Measurements from ENCODE around the gene DOCK3.
"Not testable (repeated sequence)": the region's sequence is repeated elsewhere in the genome, so short reads cannot be mapped to it uniquely, and the experiment has no call there.

The DOCK3 gene

GRCh38 chr3:50873376-50874157, 198.8 kb downstream of the DOCK3 start:
- no peak for DNase-seq (ENCODE audit: low read depth in 1 of 2, low spot score in 1 of 2)

- not testable (repeated sequence) for DNase-seq (ENCODE audit: low read depth in 1 of 2, low spot score in 1 of 2)
Observed at GRCh38 chr3:50874876-50875275, 200.1 kb downstream of the DOCK3 start.

- DNase-seq (ENCODE audit: low read depth in 1 of 2, low spot score in 1 of 2): no peak
Observed at GRCh38 chr3:50876947-50877346, 202.2 kb downstream of the DOCK3 start.

GRCh38 chr3:50882733-50883132, 208.0 kb downstream of the DOCK3 start:
- DNase-seq (ENCODE audit: low read depth in 1 of 2, low spot score in 1 of 2): not testable (repeated sequence)

GRCh38 chr3:50883755-50884154, 209.0 kb downstream of the DOCK3 start:
- DNase-seq (ENCODE audit: low read depth in 1 of 2, low spot score in 1 of 2): no peak

DNA sequence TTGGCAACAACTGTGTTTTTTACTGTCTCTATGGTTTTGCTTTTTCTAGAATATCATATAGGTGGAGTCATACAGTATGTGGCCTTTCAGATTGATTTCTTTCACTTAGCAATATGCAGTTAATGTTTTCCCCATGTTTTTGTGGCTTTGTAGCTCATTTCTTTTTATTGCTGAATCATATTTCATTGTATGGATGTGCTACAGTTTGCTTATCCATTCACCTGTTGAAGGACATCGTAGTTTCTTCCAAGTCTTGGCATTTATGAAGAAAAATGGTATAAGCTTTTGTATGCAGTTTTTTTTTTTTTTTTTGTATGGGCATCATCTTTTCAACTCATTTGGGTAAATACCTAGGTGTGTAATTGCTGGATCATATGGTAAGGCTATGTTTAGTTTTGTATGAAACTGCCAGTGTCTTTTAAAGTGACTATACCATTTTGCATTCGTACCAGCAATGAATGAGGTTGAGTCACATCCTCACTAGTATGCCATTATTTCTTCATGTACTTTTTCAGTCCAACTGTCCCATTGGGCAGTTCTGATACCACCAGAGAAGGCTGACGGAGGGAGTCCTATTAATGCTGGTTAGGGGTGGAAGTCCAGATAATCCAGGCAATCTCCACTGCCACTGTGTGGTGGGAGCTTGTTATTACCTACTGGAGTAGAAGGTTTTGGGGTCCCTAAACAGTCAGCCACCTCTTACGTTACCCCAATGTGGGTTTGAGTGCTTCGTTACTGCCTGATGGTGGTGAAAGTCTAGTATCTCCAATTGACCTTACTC, 210.5 kb downstream of the DOCK3 start:
- DNase-seq (ENCODE audit: low read depth in 1 of 2, low spot score in 1 of 2): no peak

- no peak for DNase-seq (ENCODE audit: low read depth in 1 of 2, low spot score in 1 of 2)
Observed at GRCh38 chr3:50890688-50891344, 216.1 kb downstream of the DOCK3 start.

GRCh38 chr3:50901097-50901496, 226.4 kb downstream of the DOCK3 start:
- DNase-seq (ENCODE audit: low read depth in 1 of 2, low spot score in 1 of 2): not testable (repeated sequence)

- no peak for DNase-seq (ENCODE audit: low read depth in 1 of 2, low spot score in 1 of 2)
Observed at GRCh38 chr3:50912746-50913145, 238.0 kb downstream of the DOCK3 start.

DNA sequence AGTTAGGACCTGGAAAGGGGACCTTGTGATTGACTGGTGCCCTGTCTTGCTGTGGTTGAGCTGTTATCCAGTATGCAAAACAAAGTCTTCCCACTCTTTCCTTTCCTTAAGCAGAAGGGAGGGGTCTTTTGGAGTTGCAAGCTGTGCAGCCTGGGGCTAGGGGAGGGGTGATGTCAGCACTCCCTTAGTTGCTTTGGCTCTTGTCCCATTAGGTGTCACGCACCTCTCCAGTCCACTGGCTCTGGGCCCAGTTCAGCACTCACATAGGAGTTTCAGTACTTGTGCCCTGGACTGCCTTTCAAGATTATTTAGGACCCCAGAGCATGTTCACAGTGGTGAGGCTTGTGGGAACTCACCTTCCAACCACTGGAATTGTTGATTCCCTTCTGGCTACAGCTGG, 238.5 kb downstream of the DOCK3 start:
- DNase-seq (ENCODE audit: low read depth in 1 of 2, low spot score in 1 of 2): no peak

DNA sequence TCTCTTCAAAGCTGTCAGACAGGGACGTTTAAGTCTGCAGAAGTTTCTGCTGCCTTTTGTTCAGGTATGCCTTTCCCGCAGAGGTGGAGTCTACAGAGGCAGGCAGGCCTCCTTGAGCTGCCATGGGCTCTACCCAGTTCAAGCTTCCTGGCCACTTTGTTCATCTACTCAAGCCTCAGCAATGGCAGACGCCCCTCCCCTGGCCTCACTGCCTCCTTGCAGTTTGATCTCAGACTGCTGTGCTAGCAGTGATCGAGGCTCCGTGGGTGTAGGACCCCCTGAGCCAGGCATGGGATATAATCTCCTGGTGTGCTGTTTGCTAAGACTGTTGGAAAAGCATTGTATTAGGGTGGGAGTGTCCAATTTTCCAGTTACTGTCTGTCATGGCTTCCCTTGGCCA, 247.3 kb downstream of the DOCK3 start:
- DNase-seq (ENCODE audit: low read depth in 1 of 2, low spot score in 1 of 2): not testable (repeated sequence)

- DNase-seq (ENCODE audit: low read depth in 1 of 2, low spot score in 1 of 2): no peak
Observed at GRCh38 chr3:50923955-50924354, 249.2 kb downstream of the DOCK3 start.

- DNase-seq (ENCODE audit: low read depth in 1 of 2, low spot score in 1 of 2): no peak
Observed at GRCh38 chr3:50924638-50925037, 249.9 kb downstream of the DOCK3 start.

DNA sequence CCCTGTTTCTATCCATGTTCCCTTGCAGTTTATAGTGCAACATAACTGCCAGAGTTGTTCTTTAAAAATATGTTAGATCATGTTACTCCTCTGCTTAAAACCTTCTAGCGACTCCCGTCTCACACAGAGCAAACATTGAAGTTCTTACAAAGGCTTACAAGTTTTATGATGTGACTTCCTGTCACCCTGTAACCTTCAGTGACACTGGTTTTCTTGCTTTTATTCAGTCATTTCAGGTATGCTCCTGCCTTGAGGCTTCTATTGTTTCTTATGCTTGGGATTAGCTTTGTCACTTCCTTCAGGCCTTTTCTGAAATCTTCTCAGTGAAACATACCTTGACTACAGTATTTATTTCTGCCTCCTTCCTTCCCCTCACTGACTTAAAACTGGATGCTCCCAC, 252.1 kb downstream of the DOCK3 start:
- no peak for DNase-seq (ENCODE audit: low read depth in 1 of 2, low spot score in 1 of 2)

DNA sequence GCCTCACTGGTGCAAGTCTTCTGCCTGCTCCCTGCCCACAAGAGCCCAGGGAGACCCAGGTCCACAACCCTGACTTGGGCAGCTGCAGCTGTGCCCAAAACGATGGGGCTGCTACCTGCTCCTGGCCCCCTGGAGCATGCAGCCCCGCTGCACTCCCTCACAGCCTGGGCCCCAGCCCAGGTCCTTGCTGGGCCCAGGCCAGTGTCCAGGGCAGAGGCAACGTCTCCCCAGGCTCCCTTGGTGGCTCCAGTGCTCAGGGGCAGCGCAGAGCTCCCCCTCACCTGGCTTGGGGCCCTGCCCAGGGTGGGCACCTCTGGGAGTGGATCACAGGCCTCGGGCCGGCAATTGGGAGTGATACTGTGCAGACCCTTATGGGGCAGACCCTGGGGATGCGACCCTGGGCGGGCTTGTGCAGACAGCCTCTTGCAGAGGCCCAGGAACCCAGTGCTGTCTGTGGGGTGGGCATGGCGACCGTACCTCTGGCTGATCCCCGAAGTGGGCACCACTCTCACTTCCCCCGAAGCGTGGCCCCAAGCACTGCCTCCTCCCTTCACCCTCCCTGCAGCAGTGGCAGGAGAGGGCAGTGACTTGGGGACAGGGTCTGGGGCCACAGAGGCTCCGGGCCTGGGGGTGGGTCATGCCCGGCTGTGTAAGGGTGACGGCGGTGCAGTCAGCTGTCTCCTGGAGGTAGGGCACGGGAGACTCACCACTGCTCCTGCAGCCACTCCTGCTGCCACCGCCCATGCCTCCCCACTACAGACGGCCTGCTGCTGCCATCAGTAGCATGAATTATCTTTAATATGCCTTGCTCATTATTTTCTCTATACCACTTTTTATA, 255.9 kb downstream of the DOCK3 start:
- no peak for DNase-seq (ENCODE audit: low read depth in 1 of 2, low spot score in 1 of 2)

- not testable (repeated sequence) for DNase-seq (ENCODE audit: low read depth in 1 of 2, low spot score in 1 of 2)
Observed at GRCh38 chr3:50932918-50933317, 258.2 kb downstream of the DOCK3 start.

DNA sequence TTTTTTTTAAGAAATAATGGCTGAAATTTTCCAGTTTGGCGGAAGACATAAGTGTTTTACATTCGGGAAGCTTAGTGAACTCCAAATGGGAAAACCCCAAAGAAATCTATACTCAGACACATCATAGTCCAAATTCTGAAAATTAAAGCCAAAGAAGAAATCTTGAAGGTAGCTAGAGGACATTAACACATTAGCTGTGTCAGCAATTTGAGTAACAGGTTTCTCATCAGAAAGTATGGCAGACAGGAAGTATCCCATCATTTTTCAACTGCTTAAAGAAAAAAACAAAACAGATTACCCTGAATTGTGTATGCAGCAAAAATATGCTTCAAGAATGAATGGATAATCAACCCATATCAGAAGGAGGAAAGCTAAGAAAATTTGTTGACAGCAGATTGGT, 261.7 kb downstream of the DOCK3 start:
- no peak for DNase-seq (ENCODE audit: low read depth in 1 of 2, low spot score in 1 of 2)

GRCh38 chr3:50947419-50947818, 272.7 kb downstream of the DOCK3 start:
- DNase-seq (ENCODE audit: low read depth in 1 of 2, low spot score in 1 of 2): no peak

- no peak for DNase-seq (ENCODE audit: low read depth in 1 of 2, low spot score in 1 of 2)
Observed at GRCh38 chr3:50950591-50950990, 275.9 kb downstream of the DOCK3 start.

DNA sequence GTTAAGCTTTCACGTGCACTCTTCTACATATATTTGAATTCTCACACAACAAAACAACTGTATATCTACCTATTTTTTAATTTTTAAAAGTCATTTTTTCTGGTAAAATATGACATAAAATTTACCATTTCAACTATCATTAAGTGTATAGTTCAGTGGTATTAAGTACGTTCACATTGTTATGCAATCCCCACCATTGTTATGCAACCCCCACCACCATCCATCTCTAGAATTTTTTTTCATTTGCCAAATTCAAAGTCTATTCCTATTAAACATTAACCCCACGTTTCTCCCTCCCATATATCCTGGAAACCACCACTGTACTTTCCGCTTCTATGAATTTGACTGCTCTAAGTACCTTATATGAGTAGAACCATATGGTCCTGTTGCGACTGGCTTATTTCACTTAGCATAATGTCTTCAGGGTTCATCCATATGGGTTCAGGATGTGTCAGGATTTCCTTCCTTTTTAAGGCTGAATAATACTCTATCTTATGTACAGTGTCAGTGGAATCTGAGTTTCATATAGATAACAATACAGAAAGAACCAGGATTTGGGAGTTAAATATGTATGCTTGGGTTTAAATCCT, 279.2 kb downstream of the DOCK3 start:
- DNase-seq (ENCODE audit: low read depth in 1 of 2, low spot score in 1 of 2): no peak

- DNase-seq (ENCODE audit: low read depth in 1 of 2, low spot score in 1 of 2): no peak
Observed at GRCh38 chr3:50961386-50961785, 286.7 kb downstream of the DOCK3 start.

Measured in stimulated activated CD4-positive, alpha-beta T cell treated with anti-CD3 and anti-CD28 coated beads, Interleukin-15, amount 100 ng/mL, for 1 hour (primary cell).